NCI-H2171 (cell line): ENCODE data around the gene VCL.

ENCODE experiments used
- DNase-seq: peaks from one replicate; lab custom pipeline; 2025; lab: John Stamatoyannopoulos, UW

Gene VCL

GRCh38 chr10:74151879-74152722, 154.2 kb downstream of the VCL start:
- no peak for DNase-seq

- no peak for DNase-seq
These were observed 155.2 kb downstream of the VCL start for GRCh38 chr10:74153123-74153522.

- DNase-seq = no peak
These were observed 155.8 kb downstream of the VCL start for GRCh38 chr10:74153676-74154075.

GRCh38 chr10:74156919-74157289, 159.0 kb downstream of the VCL start:
- DNase-seq = no peak

GRCh38 chr10:74160013-74160412, 162.1 kb downstream of the VCL start:
- DNase-seq = no peak

- no peak for DNase-seq
These were observed 165.6 kb downstream of the VCL start for GRCh38 chr10:74163319-74164068.

GRCh38 chr10:74164716-74165529, 167.0 kb downstream of the VCL start:
- no peak for DNase-seq

GRCh38 chr10:74165530-74165901, 167.6 kb downstream of the VCL start:
- DNase-seq = no peak

GRCh38 chr10:74167443-74167842, 169.5 kb downstream of the VCL start:
- no peak for DNase-seq
